ENCODE measurements around the gene GPRIN1.
A peak's percentile ranks its signal among the peaks of the same experiment; 100 is the strongest.

The GPRIN1 gene

DNA sequence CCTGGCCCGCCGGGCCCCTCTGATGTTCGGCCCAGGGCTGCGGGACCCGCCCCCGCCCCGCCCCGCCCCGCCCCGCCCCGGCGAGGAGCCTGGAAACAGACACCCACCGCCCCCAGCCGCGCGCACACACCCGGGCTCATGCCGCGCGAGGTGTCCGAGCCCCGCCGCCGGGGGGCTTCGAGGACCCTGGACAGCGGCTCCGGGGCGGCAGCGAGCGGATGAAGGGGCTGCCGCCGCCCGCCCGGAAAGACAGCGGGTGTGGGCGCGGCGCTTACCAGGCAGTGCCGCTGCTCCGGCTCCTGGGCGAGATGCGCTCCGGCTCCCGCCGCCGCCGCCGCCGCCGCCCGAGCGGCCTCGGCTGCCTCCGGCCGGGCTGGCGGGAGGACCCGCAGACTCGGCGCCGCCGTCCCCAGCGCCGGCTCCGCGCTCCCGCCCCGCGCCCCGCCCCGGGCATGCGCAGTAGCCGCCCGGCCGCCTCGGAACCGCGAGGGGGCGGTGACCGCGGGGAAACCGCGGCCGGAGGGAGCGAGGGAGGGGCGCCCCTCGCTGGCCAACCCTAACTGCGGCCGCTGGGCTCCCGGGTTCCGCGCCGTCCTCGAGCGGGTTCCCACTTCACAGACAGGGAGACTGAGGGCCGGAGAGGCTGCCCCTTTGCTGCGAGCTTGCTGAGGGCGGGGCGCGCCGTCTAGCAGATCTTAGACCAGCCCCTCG, at the start of gene GPRIN1:
Gene GPRIN1 (minus strand): TSS at position 433 of the 711 bp plus-strand sequence. CDS start 10,322 bp downstream, outside the sequence.
- DNase-seq (ENCODE audit: low read depth) = peak; percentile 12

DNA sequence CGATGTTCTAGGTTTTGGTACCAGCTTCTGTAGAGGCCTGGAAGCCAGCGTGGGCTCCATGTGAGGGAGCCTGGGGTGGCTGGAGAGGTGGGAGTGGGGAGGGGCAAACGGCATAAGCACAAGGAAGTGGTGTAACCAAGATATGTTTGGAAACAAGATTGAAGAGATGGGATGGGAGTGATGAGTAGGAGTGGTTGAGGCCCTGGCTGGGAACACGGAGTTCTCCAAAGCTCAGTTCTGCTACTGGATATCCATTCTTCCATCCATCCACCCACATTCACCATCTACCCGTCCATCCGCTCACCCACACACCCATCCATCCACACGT, 49.5 kb upstream of the GPRIN1 start:
- DNase-seq (ENCODE audit: low read depth) = peak; percentile 58

DNA sequence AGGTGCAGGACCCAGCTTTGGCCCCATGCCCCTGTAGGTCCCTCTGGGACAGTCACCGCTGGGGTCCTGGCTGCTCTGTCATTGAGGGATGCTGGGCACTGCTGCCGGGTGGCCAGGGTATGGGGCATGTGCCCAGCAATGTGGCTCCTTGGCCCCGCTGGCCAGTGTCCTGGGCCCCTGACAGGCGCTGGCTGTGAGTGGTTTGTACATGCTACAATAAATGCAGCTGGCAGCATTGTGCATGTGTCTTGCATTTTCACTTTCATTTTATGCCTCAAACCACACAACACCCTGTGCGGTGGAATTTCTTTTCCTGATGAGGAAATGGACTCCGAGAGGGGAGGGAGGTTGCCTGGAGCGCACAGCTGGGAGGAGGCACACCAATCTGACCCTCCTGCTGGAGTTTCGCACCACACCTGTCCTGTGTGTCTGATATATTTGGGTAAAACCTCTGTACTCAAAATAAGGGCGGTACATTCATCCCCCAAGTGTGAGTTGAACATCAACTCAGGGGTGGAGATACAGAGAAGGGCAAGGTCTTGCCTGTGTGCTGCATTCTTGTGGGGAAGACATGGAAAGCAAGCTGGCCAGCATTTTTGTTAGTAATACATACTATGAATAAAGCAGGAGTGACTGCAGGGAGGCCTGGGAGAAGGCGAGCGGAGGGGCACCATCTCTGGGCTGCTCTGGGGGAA, 49.0 kb upstream of the GPRIN1 start:
- DNase-seq (ENCODE audit: low read depth) = peak; percentile 77

DNA sequence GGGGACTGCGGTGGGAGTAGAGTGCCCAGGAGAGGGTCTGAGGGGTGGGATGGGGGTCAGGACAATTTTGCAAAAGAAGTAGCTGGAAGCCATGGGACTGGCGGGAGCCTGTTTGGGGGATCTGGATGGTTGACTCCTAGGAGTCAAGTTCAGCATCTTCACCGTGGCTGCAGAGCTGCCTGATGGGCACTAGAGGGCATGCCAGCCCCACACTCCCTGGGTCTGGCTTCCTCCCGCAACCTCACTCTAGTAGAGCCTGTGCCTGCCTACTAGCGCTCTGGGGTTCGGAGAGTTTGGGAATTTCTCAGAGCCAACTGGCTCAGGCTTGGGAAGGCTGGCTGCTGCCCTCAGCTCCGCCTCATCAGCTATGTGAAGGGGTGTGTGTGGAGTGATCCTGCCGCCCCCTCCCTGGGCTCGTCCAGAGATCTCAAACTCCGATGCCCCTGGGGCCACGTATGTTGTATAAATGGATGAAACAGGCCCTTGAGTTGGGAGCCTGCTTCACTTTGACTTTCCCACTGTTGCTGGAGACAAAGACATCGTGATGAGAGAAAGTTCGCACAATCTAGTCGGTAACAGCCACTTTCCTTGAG, 48.1 kb upstream of the GPRIN1 start:
- DNase-seq (ENCODE audit: low read depth) = peak; percentile 64

DNA sequence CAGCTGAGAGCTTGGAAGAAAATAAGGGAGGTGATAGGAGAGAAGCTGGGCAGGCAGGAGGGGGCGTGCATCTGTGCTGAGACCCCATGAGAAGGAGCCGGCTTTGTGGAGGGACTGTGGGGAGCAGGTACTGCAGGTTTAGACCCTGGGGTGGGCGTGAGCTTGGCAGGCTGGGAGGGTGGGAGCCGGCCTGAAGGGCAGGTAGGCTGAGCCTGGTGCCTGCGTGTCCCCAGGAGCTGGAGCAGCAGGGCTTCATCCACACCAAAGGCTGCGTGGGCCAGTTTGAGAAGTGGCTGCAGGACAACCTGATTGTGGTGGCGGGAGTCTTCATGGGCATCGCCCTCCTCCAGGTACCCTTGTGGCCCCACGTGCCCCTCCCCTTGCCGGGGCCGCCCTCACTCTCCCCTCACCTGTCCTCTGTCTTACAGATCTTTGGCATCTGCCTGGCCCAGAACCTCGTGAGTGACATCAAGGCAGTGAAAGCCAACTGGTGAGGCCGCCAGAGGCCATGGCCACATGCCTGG, 46.6 kb upstream of the GPRIN1 start:
- no peak for DNase-seq (ENCODE audit: low read depth)

DNA sequence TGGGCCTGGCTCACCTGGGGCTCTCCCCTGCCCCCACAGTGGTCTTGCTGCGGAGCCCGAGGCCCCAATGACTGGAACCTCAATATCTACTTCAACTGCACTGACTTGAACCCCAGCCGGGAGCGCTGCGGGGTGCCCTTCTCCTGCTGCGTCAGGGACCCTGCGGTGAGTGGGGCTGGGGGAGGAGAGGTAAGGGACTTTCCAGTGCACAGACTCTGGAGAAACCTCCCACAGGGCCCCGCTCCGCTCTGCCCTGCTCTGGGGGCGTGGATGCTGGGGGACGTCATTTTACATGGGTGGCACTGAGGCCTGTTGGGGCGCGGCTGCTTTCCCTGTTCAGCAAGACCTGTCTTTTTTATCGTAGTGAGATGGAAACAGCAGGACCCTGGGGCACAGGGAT, 44.9 kb upstream of the GPRIN1 start:
- DNase-seq (ENCODE audit: low read depth) = no peak

DNA sequence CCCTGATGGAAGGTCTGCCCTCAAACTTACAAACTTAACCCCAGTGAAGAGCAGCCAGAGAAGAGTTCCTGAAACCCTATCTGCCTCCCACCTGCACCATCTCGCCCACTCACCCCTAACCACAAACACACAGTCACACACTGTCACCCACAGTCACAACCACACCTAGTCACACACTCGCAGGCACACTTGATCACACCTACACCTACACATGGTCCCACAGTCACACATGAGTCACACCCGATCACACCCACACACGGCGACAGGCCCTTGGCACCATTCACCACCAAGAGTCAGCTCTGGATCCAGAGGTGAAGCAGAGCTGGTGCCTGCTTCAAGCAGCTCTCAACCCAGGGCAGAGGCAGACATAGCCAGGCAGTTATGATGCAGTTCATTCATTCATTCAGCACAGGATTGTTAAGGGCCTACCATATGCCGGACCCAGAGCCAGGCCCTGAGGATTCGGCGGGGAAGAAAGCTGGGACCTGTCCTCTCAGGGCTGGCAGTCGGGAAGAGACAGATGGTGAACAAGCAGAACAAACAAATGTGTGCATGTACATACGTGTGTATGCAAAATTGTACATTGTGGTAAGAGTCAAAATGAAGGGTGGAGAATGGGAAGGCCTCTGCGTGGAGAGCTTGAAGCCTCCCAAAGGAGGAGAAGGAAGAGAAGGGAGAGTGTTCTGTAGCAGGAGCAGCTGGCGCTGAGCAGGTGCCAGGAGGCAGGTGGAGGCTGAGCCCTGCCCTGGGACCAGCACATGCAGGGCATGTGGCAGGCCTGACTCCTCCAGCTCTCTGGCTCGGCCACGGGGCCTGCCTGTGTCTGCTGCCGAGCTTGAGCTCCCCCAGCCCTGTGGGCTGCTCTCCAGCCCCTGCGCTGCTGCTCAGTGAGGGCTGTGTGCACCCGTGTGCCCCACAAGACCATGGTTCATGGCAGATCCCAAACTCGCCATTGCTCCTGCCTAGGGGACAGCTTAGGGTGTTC, 43.7 kb upstream of the GPRIN1 start:
- no peak for DNase-seq (ENCODE audit: low read depth)

DNA sequence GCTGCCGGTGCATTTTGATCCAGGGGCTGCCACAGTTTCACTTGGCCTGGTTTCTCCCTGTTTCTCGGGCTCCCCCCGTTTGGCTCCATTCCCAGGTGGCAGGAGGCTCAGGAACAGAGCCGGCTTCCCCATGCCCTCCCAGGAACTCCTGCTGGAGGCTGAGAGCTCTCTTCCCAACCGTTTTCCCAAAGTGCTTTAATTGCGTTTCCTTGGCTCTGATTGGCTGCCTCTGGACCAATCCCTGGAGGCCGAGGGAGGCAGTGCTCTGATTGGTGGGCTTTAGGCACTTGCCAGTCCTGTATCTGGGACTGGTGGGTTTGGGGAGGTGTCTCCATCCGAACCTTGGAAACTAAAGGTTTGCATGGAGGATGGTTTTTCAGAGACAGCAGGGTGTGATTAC, 42.2 kb upstream of the GPRIN1 start:
- DNase-seq (ENCODE audit: low read depth) = no peak

DNA sequence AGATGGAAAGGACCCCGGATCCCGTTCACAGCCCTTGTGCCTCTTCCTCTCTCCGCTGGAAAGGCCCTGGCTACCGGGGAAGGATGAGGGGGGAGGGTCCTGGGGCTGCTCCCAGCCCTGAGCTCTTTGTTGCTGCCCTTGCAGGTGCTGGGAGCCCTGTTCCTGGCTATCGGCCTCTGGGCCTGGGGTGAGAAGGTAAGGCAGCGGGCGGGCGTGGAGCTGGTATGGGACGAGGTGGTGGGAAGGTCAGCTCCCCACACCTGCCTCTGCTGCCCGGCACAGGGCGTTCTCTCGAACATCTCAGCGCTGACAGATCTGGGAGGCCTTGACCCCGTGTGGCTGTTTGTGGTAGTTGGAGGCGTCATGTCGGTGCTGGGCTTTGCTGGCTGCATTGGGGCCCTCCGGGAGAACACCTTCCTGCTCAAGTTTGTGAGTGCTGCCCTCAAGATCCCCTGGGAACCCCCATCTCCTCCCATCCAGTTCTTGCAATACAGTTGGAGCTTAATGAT, 41.6 kb upstream of the GPRIN1 start:
- DNase-seq (ENCODE audit: low read depth) = no peak

DNA sequence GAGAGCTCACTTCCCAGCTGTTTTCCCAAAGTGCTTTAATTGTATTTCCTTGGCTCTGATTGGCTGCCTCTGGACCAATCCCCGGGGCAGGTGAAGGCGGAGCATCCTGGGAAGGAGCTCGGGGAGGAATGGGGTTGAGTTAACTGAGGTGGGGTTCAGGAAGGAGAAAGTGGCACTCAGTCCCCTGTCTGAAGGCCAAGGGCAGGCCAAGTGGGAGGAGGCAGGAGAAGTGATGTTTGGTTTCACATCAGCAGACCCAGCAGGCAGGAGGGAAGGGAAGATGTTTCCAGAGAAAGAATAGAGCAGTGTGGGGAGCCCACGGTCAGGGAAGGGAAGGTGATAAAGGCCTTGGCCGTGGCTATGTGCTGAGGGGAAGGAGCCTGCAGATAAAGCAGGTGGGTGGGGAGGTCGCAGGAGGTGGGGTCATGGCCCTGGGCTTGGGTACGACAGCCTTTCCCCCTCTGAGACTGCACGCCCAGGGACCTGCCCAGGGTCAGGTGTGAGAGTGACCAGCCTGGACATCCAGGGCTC, 40.5 kb upstream of the GPRIN1 start:
- no peak for DNase-seq (ENCODE audit: low read depth)

DNA sequence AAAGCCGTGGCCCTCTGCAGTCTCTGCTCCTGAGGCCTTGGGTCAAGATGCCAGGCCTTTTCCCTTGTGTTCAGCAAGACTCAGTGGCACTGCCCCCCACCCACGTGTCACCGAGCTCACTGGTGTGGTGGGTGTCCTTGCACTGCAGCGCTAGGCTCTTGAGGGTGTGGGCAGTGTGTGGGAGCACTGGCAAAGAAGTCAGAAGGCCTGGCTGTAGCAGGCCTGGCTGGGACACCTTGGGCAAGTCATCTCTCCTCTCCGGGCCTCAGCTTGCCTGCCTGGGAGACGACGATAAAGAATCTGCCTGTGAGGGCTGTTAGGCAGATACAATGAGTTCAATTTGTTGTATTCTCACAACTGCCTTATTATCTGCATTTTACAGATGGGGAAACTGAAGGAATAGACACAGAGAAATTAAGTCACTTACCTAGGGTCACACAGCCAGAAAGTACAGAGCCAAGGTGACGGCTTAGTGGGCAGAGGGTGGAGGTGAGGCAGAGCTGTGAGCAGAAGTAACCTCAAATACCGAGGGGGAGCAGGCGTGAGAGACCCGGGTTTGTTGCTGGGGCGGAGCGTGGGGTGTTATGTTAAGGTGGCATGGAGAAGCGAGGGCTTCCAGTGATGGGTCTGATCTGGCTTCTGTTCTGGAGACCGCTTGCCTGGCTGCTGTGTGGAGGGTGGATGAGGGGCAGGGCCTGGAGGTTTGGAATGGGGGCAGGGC, 38.7 kb upstream of the GPRIN1 start:
- no peak for DNase-seq (ENCODE audit: low read depth)

DNA sequence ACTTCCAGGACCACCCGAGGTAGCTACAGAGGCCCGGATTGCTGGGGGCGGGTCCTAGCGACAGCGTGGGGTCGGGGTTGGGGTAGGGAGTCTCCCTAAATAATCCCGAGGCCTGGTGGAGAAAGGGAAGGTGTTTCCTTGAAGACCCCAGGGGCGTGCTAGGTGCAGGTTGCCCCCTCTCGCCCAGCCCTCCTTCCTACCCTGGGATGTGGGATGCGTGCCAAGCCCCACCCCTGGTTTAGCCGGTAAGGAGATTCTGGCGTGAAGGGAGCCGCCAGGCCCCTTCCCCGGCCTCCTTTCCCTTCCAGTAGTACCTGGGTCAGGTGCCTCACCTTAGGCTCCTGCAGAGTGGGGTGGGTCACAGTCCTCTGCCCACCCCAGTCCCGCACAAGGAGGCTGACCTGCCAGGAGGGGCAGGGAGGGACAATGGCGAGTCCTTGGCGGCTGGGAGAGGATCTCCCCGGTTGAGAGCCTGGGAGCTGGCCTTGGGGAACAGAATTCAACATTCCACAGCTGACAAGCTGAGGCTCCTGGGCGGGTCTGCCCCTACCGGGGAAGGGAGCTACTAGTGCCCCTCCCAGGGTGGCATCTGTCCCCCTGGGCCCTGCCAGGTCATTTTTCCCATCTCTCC, 38.0 kb upstream of the GPRIN1 start:
- DNase-seq (ENCODE audit: low read depth) = no peak

DNA sequence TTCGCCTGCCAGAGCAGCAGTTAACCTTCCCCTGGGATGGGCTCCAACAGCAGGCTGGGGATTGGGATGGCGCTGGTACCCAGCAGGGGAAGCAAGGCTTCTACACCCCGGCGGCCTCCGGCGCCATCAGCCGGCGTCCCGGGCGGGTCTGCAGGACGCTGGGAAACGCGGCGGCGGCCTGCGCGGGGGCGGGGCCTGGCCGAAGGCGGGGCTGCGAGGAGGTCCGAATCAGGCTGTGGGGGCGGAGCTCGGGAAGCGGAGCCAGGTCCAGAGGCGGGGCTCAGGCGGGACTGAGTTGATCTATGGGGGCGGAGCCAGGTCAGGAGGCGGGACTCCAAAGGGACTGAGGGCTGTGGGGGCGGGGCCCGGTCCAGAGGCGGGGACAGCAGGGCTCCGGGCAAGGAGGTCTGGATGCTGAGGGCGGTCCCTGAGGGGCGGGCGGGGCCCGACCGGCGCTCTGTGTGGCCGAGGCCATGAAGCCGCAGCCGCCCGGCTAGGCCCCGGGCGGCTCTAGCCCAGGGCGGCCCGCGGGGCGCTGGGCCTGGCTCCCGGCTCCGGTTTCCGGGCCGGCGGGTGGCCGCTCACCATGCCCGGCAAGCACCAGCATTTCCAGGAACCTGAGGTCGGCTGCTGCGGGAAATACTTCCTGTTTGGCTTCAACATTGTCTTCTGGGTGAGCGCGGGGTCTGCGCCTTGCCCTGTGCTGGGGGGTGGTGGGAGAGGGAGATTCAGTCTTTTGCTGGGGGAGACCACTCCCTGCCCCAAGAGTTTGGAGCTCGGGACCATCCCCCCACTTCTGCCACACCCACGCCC, 37.3 kb upstream of the GPRIN1 start, which contains the start of gene TSPAN17:
Gene TSPAN17 (plus strand): TSS at position 455 of the 813 bp plus-strand sequence. CDS start 132 bp downstream, at position 587.
- peak; percentile 95 for DNase-seq (ENCODE audit: low read depth)

DNA sequence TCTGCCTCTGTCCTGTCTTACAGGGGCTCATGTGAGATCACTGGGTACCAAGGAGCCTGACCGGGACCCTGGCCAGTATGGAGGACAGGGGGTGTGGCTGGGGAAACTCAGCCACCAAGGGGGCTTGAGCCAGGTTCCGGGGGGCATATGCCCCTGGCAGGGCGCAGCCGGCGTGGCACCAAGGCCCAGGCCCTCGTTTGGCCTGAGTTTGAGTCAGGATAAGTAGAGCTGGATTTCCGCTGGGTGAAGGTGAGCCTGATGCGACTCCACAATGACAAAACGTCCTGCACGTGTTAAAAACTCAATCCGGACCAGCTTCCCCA, 36.7 kb upstream of the GPRIN1 start:
- DNase-seq (ENCODE audit: low read depth) = no peak

DNA sequence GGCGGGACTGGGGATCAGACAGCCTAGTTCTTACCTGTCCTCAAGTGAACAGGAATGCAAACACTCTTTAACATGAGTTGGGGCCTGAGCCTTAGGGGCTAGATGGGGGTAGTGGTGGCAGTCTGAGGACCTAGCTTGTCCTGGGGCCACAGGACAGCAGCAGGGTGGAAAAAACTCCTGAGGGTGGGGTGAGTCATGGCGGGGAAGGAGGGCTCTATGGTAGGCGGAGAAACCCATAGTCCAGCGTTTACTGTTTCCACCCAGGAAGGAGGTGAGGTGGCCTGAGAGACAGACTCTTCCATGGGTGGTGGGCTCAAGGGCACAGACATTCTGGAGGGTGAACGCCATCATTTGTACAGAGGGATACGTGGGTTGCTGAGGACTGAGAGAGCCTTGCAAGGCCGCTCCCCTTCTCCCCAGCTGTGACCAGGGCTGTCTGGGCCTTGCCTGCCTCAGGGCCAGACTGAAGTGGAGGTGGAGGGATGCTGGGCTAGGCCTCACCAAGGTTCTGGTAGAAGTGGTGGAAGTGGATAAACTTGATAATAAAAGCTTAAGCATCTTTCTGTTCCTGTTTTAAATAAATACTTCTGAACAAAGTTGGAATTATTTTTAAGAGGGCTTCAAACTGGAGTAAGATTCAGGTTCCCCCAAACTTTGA, 36.2 kb upstream of the GPRIN1 start:
- DNase-seq (ENCODE audit: low read depth) = no peak

DNA sequence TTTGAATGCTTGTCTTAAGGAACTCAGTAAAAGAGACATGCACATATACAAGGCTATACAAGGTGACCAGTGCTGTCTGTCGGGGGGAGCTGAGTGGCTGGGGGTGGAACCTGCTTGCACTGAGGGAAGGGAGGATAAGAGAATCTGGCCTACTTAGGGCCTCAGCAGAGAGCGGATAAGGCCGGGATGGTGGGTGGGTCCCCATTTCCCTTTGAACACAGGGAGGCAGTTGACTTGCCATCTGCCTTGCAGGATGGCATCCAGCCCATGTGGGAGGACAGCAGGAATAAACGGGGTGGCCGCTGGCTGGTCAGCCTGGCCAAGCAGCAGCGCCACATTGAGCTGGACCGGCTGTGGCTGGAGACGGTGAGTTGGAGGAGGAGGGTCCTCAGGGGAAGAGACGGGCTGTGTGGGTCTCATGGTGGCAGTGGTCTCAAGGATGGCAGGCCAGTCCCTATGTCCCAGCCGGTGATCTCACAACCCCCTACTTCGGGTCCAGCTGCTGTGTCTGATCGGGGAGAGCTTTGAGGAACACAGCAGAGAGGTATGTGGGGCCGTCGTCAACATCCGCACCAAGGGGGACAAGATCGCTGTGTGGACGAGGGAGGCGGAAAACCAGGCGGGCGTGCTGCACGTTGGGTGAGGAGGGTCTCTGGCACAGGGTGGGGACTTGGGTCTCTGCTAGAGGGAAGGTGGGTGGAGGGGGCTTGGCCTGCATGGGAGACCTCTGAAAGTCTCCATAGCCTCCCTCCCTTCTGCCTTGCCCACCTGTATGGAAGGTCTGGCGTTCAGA, 35.1 kb upstream of the GPRIN1 start:
- no peak for DNase-seq (ENCODE audit: low read depth)

DNA sequence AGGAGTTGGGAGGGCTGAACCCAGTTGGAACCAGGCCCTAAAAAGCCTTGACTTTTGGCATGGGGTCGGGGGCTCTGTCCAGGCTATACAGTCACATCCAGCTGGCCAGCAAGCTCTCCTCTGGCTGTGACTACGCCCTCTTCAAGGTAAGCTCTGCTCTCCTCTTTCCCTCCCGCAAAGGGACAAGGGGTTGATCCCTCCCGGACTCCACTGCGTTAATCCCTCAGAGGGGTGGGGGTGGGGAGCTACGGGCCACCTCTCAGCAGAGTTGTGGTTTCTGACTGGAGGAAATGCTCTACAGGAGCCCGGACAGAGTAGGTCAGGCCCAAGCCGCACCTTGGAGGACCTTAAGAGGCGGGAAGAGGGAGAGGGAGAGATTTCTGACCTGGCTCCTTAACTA, 34.3 kb upstream of the GPRIN1 start:
- no peak for DNase-seq (ENCODE audit: low read depth)
